BLaER1 treated with 17β-estradiol and CSF1 and Interleukin-3, amounts not matched to agents 10 nM and 100 nM (cell line): ENCODE measurements around the gene ZMYND19.
"Not testable (repeated sequence)": the region's sequence is repeated elsewhere in the genome, so short reads cannot be mapped to it uniquely, and the experiment has no call there.

ENCODE experiments used
- H3K27ac ChIP-seq, 11 experiments: shearing (Covaris generic); formaldehyde crosslinking; 2 replicates each; pipeline ENCODE4 v1.8.1; 2022
- H3K27me3 ChIP-seq, 11 experiments: shearing (Covaris generic); formaldehyde crosslinking; 2 replicates each; pipeline ENCODE4 v1.8.1; 2022
- H3K36me3 ChIP-seq, 11 experiments: shearing (Covaris generic); formaldehyde crosslinking; 2 replicates each; pipeline ENCODE4 v1.8.1; 2022
- H3K4me1 ChIP-seq, 10 experiments: shearing (Covaris generic); formaldehyde crosslinking; 2 replicates each; pipeline ENCODE4 v1.8.1; 2022
- H3K4me2 ChIP-seq, 11 experiments: shearing (Covaris generic); formaldehyde crosslinking; 2 replicates each; pipeline ENCODE4 v1.8.1; 2022
- H3K4me3 ChIP-seq, 10 experiments: shearing (Covaris generic); formaldehyde crosslinking; 2 replicates each; pipeline ENCODE4 v1.8.1; 2022
- H3K9ac ChIP-seq, 11 experiments: shearing (Covaris generic); formaldehyde crosslinking; 2 replicates each; pipeline ENCODE4 v1.8.1; 2022
- H3K9me3 ChIP-seq, 11 experiments: shearing (Covaris generic); formaldehyde crosslinking; replicated peaks in 1 of 11; 2 replicates each; pipeline ENCODE4 v1.8.1; 2022
- H4K20me1 ChIP-seq, 11 experiments: shearing (Covaris generic); formaldehyde crosslinking; 2 replicates each; pipeline ENCODE4 v1.8.1; 2022
- Cebpa-rat ChIP-seq, 11 experiments: shearing (Covaris generic); IDR thresholded peaks; 2 replicates each; pipeline ENCODE4 v1.8.1; 2022

Gene ZMYND19

DNA sequence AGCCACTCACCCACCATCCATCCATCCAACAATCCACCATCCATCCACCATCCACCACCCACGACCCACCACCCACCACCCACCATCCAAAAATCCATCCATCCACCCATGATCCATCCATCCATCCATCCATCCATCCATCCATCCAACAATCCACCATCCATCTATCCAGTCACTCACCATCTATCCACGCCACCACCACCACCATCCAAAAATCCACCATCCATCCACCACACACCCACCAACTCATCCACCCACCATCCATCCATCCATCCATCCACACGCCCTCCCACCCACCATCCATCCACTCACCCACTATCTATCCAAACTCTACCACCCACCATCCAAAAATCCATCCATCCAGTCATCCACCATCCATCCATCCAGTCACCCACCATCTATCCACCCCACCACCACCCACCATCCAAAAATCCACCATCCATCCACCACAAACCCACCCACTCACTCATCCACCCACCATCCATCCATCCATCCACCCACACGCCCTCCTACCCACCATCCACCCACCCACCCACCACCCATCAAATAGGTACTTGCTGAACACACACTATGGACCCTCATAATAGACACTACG is 20.6 kb downstream of the ZMYND19 start:
- no peak for TF ChIP-seq Cebpa-rat (IDR thresholded peaks at IDR 0.05)
- no peaks in the 10 kb centered on the region for H3K27me3 ChIP-seq
- H4K20me1 ChIP-seq, result peaks cover 0 to 57% (median 23%) of the 10 kb centered on the region in 11 experiments; a peak in 18 of 22 replicates

DNA sequence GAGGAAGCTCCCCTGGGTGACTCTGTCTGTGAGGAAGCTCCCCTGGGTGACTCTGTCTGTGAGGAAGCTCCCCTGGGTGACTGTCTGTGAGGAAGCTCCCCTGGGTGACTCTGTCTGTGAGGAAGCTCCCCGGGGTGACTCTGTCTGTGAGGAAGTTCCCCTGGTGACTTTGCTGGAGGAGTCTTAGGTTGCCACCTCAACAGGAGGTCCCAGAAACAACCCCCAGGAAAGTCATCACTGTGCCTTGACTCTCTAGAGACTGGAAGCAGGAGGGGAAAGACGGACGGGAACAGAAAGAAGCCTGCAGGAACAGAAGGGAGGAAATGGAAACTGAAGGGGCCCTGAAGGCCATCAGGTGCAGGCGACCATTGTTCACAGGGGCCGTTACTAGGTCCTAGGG is 21.9 kb downstream of the ZMYND19 start:
- H3K4me2 ChIP-seq, result peak overlapping the region in 4 of 11 experiments; percentile 4 to 28 (median 8); a peak in 4 of 22 replicates
- H3K27ac ChIP-seq, result peak overlapping the region in 2 of 11 experiments; percentile 7 to 13; a peak in 2 of 22 replicates
- H3K27me3 ChIP-seq, H3K4me3 ChIP-seq, H3K9ac ChIP-seq: not testable (repeated sequence)
- H3K9me3 ChIP-seq, result peaks cover 0 to 22% (median 0%) of the 10 kb centered on the region in 11 experiments; a peak in 5 of 22 replicates
- H3K36me3 ChIP-seq, result peaks cover 39 to 57% (median 49%) of the 10 kb centered on the region in 11 experiments
- peaks cover 0 to 20% (median 17%) of the 10 kb centered on the region in 10 experiments; a peak in 16 of 20 replicates for H3K4me1 ChIP-seq
- peaks cover 0 to 58% (median 24%) of the 10 kb centered on the region in 11 experiments; a peak in 15 of 22 replicates for H4K20me1 ChIP-seq

More for the DNA sequence above, 20.6 kb downstream of the ZMYND19 start:
- H3K4me1 ChIP-seq, result peaks cover 2 to 12% (median 10%) of the 10 kb centered on the region in 10 experiments; a peak in 19 of 20 replicates
- H3K4me3 ChIP-seq, result no peak overlapping the region
- no peak overlapping the region for H3K27ac ChIP-seq
- no peak overlapping the region for H3K4me2 ChIP-seq
- peaks cover 0 to 13% (median 0%) of the 10 kb centered on the region in 11 experiments; a peak in 5 of 22 replicates for H3K9me3 ChIP-seq
- H3K9ac ChIP-seq, result no peak overlapping the region
- peaks cover 39 to 57% (median 49%) of the 10 kb centered on the region in 11 experiments for H3K36me3 ChIP-seq

DNA sequence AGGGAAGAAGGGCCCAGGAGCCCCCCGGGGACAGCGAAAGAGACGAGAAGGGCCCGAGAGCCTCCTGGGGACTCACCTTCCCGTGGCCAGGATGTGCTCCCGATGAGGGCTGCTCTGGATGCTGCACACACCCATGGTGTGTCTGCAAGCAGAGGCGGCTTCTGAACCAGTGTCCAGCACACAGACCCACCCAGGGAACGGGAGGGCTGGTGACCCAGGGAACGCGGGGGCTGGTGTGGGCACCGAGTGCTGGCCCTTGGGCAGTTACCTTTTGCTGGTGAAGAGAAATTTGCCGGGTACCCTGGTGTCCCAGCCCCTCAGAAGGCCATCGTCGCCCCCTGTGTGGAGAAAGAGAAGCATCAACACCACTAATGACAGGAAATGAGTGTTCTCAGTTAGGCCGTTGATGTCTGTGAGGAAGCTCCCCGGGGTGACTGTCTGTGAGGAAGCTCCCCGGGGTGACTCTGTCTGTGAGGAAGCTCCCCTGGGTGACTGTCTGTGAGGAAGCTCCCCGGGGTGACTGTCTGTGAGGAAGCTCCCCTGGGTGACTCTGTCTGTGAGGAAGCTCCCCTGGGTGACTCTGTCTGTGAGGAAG is 25.4 kb downstream of the ZMYND19 start:
- Histone ChIP-seq H3K27me3 (no peaks in the 10 kb centered on the region), H3K4me3 (no peak overlapping the region), H3K9ac (peak overlapping the region in 2 of 11 experiments; percentile 4 to 27; a peak in 3 of 22 replicates), H3K27ac (peak overlapping the region in 7 of 11 experiments; percentile 18 to 47 (median 36); a peak in 11 of 22 replicates), H3K36me3 (peaks cover 40 to 56% (median 48%) of the 10 kb centered on the region in 11 experiments), H3K4me2 (peak overlapping the region in 6 of 11 experiments; percentile 31 to 59 (median 42); a peak in 10 of 22 replicates), H4K20me1 (peaks cover 0 to 49% (median 10%) of the 10 kb centered on the region in 11 experiments; a peak in 16 of 22 replicates), H3K4me1 (peaks cover 0 to 20% (median 17%) of the 10 kb centered on the region in 10 experiments; a peak in 16 of 20 replicates), H3K9me3 (peaks cover 0 to 22% (median 0%) of the 10 kb centered on the region in 11 experiments; a peak in 5 of 22 replicates)
- TF ChIP-seq Cebpa-rat (IDR thresholded peaks at IDR 0.05), result no peak

DNA sequence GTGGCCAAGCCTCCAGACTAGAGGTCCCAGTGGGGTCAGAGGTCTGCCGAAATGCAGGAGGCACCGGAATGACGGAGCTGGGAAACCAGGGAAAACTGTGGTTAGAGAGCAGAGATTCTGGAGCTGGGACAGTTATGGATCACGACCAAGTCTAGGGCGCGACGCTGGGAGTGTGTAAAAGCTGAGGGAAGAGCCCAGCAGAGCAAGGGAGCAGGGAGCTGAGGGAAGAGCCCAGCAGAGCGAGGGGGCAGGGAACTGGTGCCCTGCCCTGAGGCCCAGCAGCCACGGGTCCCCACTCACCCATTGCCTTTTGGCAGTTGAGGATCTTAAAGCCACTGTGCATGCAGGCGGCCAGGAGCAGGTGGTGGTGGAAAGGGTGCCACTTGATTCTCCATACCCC is 26.2 kb downstream of the ZMYND19 start:
- H3K36me3 ChIP-seq, result peaks cover 45 to 63% (median 55%) of the 10 kb centered on the region in 11 experiments
- peaks cover 0 to 45% (median 10%) of the 10 kb centered on the region in 11 experiments; a peak in 16 of 22 replicates for H4K20me1 ChIP-seq
- TF ChIP-seq Cebpa-rat (IDR thresholded peaks at IDR 0.05), result no peak
- H3K9ac ChIP-seq, result no peak overlapping the region
- H3K4me3 ChIP-seq, result no peak overlapping the region
- no peak overlapping the region; a peak in 2 of 22 replicates for H3K27ac ChIP-seq
- H3K4me2 ChIP-seq, result peak overlapping the region in 3 of 11 experiments; percentile 31 to 55 (median 43); a peak in 4 of 22 replicates
- H3K27me3 ChIP-seq, result no peaks in the 10 kb centered on the region
- H3K4me1 ChIP-seq, result peaks cover 0 to 20% (median 17%) of the 10 kb centered on the region in 10 experiments; a peak in 16 of 20 replicates
- peaks cover 0 to 22% (median 0%) of the 10 kb centered on the region in 11 experiments; a peak in 5 of 22 replicates for H3K9me3 ChIP-seq

DNA sequence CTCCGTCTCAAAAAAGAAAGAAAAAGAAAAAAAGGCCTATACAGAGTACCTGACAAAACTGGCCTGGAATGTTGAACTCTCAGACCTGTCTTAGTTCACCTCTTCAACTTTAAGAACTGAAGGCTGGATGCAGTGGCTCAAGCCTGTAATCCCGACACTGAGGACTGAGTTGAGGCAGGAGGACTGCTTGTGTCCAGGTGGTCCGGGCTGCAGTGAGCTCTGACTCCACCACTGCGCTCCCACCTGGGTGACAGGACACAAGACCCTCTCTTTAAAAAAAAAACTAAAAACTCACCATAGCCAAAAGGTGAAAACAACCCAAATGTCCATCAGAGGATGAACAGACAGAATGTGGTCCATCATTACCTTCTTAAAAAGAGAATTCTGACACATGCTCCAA is 32.2 kb downstream of the ZMYND19 start:
- Histone ChIP-seq H3K36me3 (peaks cover 72 to 98% (median 86%) of the 10 kb centered on the region in 11 experiments), H3K27me3 (no peaks in the 10 kb centered on the region), H3K9me3 (0 out of 22 replicates have a peak, but pooled peaks cover 0 to 4% (median 0%) of the 10 kb centered on the region in 11 experiments), H3K4me2 (no peak overlapping the region), H4K20me1 (peaks cover 0 to 51% (median 30%) of the 10 kb centered on the region in 11 experiments; a peak in 14 of 22 replicates), H3K9ac (no peak overlapping the region), H3K27ac (no peak overlapping the region), H3K4me1 (peaks cover 0 to 6% (median under 1%) of the 10 kb centered on the region in 10 experiments; a peak in 2 of 20 replicates), H3K4me3 (no peak overlapping the region)
- no peak for TF ChIP-seq Cebpa-rat (IDR thresholded peaks at IDR 0.05)

DNA sequence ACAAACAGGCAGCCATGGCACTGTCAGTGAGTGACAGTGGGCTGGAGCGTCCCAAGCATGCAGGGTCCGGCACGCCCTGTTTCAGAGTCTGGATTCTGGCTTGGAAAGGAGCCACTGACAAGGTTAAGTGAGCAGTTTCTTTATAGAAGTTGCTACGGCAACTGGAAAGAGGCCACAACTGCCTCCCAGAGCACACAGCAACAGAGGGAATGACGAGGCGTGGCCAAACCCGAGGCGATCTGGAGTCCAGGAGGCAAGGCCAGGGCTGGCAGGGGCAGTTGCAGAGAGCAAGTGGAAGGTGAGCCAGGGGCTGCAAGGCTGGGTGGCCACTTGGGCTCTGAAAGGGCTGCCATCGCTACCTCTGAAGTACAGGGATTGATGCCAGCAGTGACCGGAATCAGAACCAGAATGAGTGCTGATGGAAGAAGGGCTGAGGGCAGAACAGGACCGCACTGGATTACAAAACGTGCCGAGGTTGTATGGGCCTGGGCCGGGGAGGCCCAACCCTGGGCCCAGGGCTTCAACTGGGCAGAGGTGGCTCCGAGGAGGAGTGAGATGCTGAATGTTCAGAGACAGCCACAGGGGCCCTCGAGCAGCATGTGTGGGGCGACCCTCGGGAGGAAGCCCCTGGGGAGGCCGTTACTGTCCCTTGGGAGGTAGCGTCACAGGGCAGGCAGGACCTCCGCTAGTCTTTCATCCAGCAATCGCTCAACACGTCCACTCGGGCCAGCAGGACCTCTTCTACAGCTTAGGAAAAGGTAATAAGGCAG is 34.1 kb downstream of the ZMYND19 start:
- Histone ChIP-seq H3K27ac (peak overlapping the region in 1 of 11 experiments; percentile 9; a peak in 1 of 22 replicates), H3K4me3 (no peak overlapping the region), H3K27me3 (no peaks in the 10 kb centered on the region), H3K36me3 (peaks cover 58 to 85% (median 69%) of the 10 kb centered on the region in 11 experiments), H3K4me2 (no peak overlapping the region), H4K20me1 (peaks cover 0 to 49% (median 21%) of the 10 kb centered on the region in 11 experiments; a peak in 14 of 22 replicates), H3K9ac (peak overlapping the region in 3 of 11 experiments; percentile 9 to 22 (median 14); a peak in 3 of 22 replicates), H3K9me3 (0 out of 22 replicates have a peak, but pooled peaks cover 0 to 4% (median 0%) of the 10 kb centered on the region in 11 experiments), H3K4me1 (peaks cover 6 to 16% (median 10%) of the 10 kb centered on the region in 10 experiments; a peak in 15 of 20 replicates)
- TF ChIP-seq Cebpa-rat (IDR thresholded peaks at IDR 0.05), result no peak

DNA sequence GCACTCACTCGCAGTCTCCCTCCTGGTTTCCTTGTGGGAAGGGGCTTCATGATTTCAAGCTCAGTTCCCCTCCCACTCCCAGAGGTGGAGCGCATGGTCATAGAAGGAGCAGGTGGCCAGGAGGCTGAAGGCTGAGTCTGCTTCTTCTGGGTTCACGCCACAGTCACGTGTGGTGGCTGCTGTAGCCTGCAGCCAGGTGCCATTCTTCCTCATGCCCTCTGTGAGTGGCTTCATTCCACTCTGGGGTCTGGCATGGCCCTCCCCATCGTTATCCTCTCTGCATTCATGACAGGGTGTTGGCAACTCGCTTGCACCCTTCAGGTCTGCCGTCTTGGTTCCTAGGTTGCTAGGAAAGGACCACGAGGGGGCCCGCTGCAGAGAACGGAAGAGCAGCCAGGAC is 35.1 kb downstream of the ZMYND19 start:
- TF ChIP-seq Cebpa-rat (IDR thresholded peaks at IDR 0.05), result no peak
- Histone ChIP-seq H3K36me3 (peaks cover 53 to 76% (median 63%) of the 10 kb centered on the region in 11 experiments), H3K9ac (no peak overlapping the region), H3K4me3 (no peak overlapping the region), H3K4me2 (no peak overlapping the region), H3K27ac (no peak overlapping the region), H3K27me3 (no peaks in the 10 kb centered on the region), H3K4me1 (peaks cover 7 to 20% (median 13%) of the 10 kb centered on the region in 10 experiments; a peak in 18 of 20 replicates), H3K9me3 (0 out of 22 replicates have a peak, but pooled peaks cover 0 to 4% (median 0%) of the 10 kb centered on the region in 11 experiments), H4K20me1 (peaks cover 0 to 45% (median 21%) of the 10 kb centered on the region in 11 experiments; a peak in 14 of 22 replicates)

DNA sequence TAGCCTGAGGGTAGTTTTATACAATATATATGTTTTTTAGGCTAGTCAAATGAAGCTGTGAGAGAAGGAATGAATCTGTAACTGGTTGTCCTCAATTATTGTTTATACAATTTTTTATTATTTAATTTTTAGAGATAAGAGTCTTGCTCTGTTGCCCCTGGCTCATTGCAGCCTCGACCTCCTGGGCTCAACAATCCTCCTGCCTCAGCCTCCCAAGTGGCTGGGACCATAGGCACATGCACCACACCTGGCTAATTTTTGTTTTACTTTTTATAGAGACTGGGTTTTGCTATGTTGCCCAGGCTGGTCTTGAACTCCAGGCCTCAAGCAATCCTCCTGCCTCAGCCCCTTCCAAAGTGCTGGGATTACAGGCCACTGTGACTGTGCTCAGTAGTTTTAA is 36.0 kb downstream of the ZMYND19 start:
- Histone ChIP-seq H3K27ac (no peak overlapping the region), H3K9ac (no peak overlapping the region), H3K27me3 (no peaks in the 10 kb centered on the region), H3K9me3 (0 out of 22 replicates have a peak, but pooled peaks cover 0 to under 1% (median 0%) of the 10 kb centered on the region in 11 experiments), H3K4me2 (no peak overlapping the region), H3K4me1 (peaks cover 15 to 29% (median 21%) of the 10 kb centered on the region in 10 experiments), H3K36me3 (peaks cover 45 to 68% (median 54%) of the 10 kb centered on the region in 11 experiments), H4K20me1 (peaks cover 0 to 47% (median 21%) of the 10 kb centered on the region in 11 experiments; a peak in 14 of 22 replicates), H3K4me3 (no peak overlapping the region)
- no peak for TF ChIP-seq Cebpa-rat (IDR thresholded peaks at IDR 0.05)

DNA sequence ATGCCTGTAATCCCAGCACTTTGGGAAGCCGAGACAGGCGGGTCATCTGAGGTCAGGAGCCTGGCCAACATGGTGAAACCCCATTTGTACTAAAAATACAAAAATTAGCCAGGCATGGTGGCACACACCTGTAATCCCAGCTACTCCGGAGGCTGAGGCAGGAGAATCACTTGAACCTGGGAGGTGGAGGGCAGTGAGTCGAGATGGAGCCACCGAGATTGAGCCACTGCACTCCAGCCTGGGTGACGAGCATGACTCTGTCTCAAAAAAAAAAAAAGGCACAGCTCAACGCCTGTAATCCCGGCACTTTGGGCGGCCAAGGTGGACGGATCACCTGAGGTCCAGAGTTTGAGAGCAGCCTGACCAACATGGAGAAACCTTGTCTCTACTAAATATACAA is 36.7 kb downstream of the ZMYND19 start:
- not testable (repeated sequence) for H3K27me3 ChIP-seq, H3K27ac ChIP-seq, H3K4me2 ChIP-seq, H3K9ac ChIP-seq, H3K4me3 ChIP-seq, H3K9me3 ChIP-seq
- Histone ChIP-seq H3K4me1 (peaks cover 22 to 36% (median 28%) of the 10 kb centered on the region in 10 experiments), H4K20me1 (peaks cover 0 to 47% (median 21%) of the 10 kb centered on the region in 11 experiments; a peak in 13 of 22 replicates), H3K36me3 (peaks cover 41 to 61% (median 50%) of the 10 kb centered on the region in 11 experiments)
